Omental fat pad (tissue), 4 donors: ENCODE data around the gene SAPCD2. TPM values are rescaled to one million over a fixed set of nuclear protein-coding genes. Genes with fewer than 3 reads are reported as not detected.

Source experiments
- ATAC-seq: fragments of 150-250 bp; one replicate; pipeline ENCODE4 v1.9.1; 2016; ENCODE audit warnings: mild to moderate bottlenecking, moderate library complexity; ENCODE audit not compliant: low FRiP score
- DNase-seq: peaks from one replicate; pipeline ENCODE4 v3.0.0-alpha.2; 2019; ENCODE audit warnings: low spot score
- CTCF ChIP-seq, 3 donors: fragments of 450-650 bp; IDR thresholded peaks; one replicate each; pipeline ENCODE4 v1.5.1; 2016 to 2017; ENCODE audit warnings: antibody characterized with exemption in 3 of 3, mild to moderate bottlenecking in 3 of 3, moderate library complexity in 2 of 3
- total RNA-seq, 4 donors: library from RNA; depleted of rRNA; stranded (reverse); fragments of >200 nt; gene quantifications; one replicate each; pipeline ENCODE4 v1.1.0, GENCODE V29; 2016

Gene SAPCD2
- total RNA-seq, 4 donors from 2014 or later: 0.13 to 1.8 (median 0.37) TPM; not detected in 1

DNA sequence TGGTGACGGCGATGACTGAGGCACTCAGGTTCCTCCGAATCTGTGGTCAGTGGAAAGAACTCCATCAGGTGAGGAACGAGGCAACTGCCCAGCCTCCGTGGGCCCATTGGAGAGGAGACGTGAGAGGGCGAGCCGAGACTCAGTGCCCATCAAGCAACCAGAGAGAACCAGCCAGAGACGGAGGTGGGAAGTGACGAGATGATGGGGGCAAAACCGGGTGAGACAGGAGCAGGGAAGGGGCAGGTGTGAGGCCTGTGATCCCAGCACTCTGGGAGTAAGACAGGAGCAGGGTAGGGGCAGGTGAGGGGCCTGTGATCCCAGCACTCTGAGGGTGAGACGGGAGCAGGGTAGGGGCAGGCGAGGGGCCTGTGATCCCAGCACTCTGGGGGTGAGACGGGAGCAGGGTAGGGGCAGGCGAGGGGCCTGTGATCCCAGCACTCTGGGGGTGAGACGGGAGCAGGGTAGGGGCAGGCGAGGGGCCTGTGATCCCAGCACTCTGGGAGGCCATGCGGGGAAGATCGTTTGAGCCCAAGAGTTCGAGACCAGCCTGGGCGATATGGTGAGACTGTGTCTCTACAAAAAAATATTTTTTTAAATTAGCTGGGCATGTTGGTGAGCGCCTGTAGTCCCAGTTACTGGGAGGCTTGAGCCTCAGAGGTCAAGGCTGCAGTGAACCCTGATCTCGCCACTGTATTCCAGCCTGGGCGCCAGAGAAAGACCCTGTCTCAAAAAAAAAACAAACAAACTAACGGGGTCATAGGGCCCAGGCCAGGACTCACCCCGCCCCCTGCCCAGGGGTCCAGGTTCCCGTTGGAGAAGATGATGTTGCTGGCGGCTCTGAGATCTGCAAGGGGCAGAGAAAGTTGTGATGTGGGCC lies 40.8 kb upstream of the SAPCD2 start:
- DNase-seq (no peak), ATAC-seq (no peak)
- no peak for TF ChIP-seq CTCF (IDR thresholded peaks at IDR 0.05)

DNA sequence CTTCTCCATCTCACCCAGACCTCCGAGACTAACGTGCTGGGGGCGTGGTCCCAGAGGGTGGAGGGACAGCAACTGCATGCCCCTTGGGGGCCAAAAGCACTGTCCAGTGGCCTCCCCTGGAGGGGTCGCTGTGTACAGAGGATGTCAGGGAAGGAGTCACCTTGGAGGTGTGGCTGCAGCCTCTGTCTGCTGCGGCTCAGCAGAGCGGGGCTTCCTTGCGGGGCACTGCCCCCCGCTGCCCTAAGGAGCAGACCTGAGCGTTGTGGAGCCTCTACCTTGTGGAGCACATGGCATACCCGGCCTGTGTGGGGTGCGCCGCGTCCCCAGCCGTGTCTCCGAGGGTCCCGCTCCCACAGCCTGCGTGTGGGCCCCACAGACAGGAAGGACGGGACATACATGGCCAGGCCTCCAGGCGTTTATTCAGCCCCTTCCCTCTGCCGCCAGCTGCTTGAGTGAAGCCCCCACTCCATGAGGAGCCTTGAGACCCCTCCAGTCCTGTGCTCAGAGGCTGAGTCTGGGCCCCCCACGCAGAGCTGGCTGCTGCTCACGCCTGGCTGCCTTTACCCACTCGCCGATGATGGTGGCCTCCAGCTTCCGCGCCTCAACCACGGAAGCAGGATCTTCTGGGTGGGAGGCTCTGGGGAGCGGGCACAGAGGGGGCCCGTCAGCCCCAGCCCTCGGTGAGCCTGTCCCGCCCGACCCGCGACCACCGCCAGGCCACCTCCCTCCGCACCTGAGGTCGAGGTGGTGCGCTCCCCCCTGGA lies 40.0 kb upstream of the SAPCD2 start:
- ATAC-seq (no peak), DNase-seq (no peak)
- TF ChIP-seq CTCF (IDR thresholded peaks at IDR 0.05): no peak

DNA sequence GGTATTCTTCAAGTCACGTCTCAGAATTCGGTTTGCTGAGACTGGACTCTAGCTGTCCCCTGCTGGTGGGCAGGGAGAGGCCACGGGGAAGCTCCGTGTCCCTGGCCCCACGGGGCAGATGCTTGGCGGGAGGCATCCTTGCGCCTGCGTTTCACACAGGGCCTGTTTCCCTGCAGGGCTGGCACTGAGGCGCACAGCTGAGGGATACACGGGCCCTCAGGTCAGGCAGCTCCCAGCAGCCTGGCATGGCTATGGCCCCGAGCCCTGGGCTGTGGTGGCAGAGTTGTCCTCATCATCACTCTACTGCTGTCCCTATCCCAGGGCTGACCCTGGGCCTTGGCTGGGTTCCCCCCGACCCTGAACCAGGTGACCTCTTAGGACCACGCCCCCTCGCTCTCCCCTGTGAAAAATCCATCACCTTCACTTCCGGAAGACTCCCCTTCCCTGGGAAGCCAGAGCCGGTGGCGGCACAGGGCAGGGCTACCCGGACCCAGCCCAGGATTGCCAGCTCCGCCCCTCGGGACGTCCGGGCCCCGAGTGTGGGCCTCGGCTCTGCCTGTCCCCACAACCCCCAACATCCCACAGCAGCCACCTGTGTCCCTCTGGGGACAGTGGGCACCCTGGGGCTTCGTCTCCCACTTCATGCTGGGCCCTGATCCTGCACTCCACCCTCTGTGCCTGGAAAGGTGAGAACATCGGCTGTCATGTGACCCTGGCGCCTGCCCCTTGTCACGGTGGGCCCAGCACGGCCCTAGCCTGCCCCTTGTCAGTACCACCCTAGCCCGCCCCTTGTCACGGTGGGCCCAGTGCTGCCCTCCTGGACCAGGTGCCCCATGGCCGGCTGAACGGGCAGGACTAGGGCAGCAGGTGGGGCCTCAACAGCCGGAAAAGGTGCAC lies 39.1 kb upstream of the SAPCD2 start:
- ATAC-seq (no peak), DNase-seq (no peak)
- TF ChIP-seq CTCF (IDR thresholded peaks at IDR 0.05): no peak

GRCh38 chr9:137108608-137109249 lies 38.4 kb upstream of the SAPCD2 start:
- TF ChIP-seq CTCF (IDR thresholded peaks at IDR 0.05): no peak
- DNase-seq (no peak), ATAC-seq (no peak)

DNA sequence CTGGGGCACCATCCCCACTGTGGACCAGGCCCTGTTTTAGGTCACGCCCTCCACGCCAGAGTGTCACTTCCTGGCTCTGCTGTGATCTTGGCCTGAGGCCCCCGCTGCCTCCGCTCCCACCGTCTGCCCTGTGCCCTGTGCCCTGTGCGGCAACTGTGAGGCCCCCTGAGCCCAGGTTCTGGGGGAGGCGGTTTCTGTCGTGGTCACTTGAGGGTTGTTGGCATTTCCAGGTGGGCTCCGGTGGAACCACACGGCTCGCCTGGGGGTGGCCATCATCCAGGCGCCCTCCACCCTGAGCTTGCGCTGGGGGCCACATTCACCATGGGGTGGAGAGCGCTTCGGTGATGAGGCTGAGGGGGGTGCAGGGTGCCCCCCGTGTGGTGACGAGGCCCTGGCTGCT lies 37.6 kb upstream of the SAPCD2 start:
- TF ChIP-seq CTCF (IDR thresholded peaks at IDR 0.05): no peak
- no peak for DNase-seq
- ATAC-seq: no peak

GRCh38 chr9:137107312-137107921 lies 37.1 kb upstream of the SAPCD2 start:
- TF ChIP-seq CTCF (IDR thresholded peaks at IDR 0.05): no peak
- ATAC-seq: no peak
- DNase-seq: no peak
